Lung (tissue), 12 donors: ENCODE results near the gene FOXRED2. TPM values are rescaled to one million over a fixed set of nuclear protein-coding genes. Genes with fewer than 3 reads are reported as not detected.

ENCODE experiments used
- ATAC-seq: fragments of 200-7000 bp; cut with Tn5 transposase; one replicate; pipeline ENCODE4 v1.9.1; 2020; ENCODE audit warnings: moderate number of reproducible peaks; ENCODE audit not compliant: insufficient read depth, low FRiP score
- DNase-seq, 3 donors: peaks; one replicate each; pipeline ENCODE4 v3.0.0-alpha.2; 2013 to 2017
- H3K27ac ChIP-seq, 2 donors: one replicate each; pipeline ENCODE4 v1.5.1; 2013; ENCODE audit warnings: mild to moderate bottlenecking in 2 of 2, moderate library complexity in 2 of 2, control low read depth in 1 of 2, inconsistent platforms in 1 of 2, low read depth in 1 of 2, low read length in 1 of 2
- H3K27me3 ChIP-seq, 3 donors: one replicate each; pipeline ENCODE4 v1.5.1; 2013; ENCODE audit warnings: low read length in 2 of 3; ENCODE audit not compliant: control insufficient read depth in 3 of 3, insufficient read depth in 3 of 3
- H3K36me3 ChIP-seq, 4 donors: one replicate each; pipeline ENCODE4 v1.5.1; 2013; ENCODE audit warnings: low read length in 4 of 4, mild to moderate bottlenecking in 1 of 4, moderate library complexity in 1 of 4; ENCODE audit not compliant: control insufficient read depth in 4 of 4, insufficient read depth in 4 of 4
- H3K4me1 ChIP-seq, 5 donors: one replicate each; pipeline ENCODE4 v1.5.1; 2013; ENCODE audit warnings: low read length in 5 of 5, mild to moderate bottlenecking in 2 of 5, moderate library complexity in 1 of 5; ENCODE audit not compliant: control insufficient read depth in 5 of 5, insufficient read depth in 5 of 5
- H3K4me3 ChIP-seq: one replicate; pipeline ENCODE4 v1.5.1; 2013; ENCODE audit warnings: mild to moderate bottlenecking, control low read depth, moderate library complexity
- H3K9ac ChIP-seq, 2 donors: one replicate each; pipeline ENCODE4 v1.5.1; 2013; ENCODE audit warnings: low read length in 2 of 2, control low read depth in 1 of 2; ENCODE audit not compliant: insufficient read depth in 1 of 2
- H3K9me3 ChIP-seq, 4 donors: one replicate each; pipeline ENCODE4 v1.5.1; 2013; ENCODE audit warnings: low read length in 3 of 4, mild to moderate bottlenecking in 1 of 4, moderate library complexity in 1 of 4; ENCODE audit not compliant: control insufficient read depth in 4 of 4, insufficient read depth in 3 of 4
- WGBS, 2 donors: extraction: QIAGEN DNeasy Blood & Tissue Kit; methylation state at CpG; one replicate each; pipeline ENCODE4 v1.1.7; 2013; 5-methylcytosine and 5-hydroxymethylcytosine counted together
- polyA plus RNA-seq, 2 donors: library from polyadenylated mRNA; stranded (reverse); fragments of 200-250 nt; gene quantifications; one replicate each; pipeline ENCODE4 v1.2.1, GENCODE V29; 2013
- total RNA-seq, 2 donors: library from RNA; depleted of rRNA in 1 of 2; stranded (reverse); fragments of >200 nt in 1 of 2; gene quantifications; one replicate each; pipeline ENCODE4 v1.2.1, GENCODE V29; 2014 to 2021
- TF ChIP-seq, protein P1 (sequence below): IDR thresholded peaks from 2 replicates; pipeline ENCODE4 v1.5.1; 2012; ENCODE audit warnings: mild to moderate bottlenecking; ENCODE audit errors: control extremely low read depth, extremely low read depth
- donor health status: control.
- donor health status: control.
- donor health status: Bipolar disorder and iron deficiency.
- donor health status: healthy.
- donor health status: DM: yes; HTN: yes; CAD: no.

FOXRED2 gene
- total and polyA plus RNA-seq, 4 donors = 3.9 to 18.0 (median 7.8) TPM

DNA sequence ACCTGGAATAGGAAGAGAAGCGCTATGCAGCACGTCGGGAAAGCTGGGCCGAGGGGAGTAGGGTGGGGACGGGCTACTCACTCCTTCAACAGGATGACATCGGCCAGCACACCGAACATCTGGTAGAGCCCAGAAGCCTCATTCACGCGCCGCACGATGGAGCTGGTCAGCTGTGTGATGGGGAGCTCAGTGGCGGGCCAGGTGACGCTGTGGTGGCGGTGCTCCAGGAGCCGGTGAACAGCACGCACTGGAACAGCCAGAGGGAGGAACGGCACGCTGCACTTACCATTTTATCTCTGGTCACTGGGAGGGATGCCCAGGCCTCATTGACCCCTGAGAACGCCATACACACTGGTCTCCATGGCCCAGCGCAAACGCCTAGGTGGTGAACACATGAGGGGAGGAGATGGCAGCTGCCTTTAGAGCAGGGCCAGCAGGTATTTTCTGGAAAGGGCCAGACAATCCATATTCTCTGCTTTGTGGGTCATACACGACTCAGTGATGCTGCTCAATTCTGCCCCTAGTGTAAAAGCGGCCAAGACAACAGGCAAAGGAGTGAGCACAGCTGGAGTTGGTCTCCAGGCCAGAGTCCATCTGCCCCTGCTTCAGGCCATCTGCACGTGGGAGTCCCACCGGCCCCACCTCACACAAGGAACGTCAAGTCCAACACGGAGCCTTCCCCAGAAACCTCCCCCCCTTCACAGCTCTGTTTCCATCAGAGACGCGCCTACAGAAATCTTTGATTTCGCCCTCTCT lies 8.8 kb downstream of the FOXRED2 start:
- no peaks in the 10 kb centered on the region for H3K27me3 ChIP-seq
- whole genome bisulfite sequencing, 2 donors = 94 to 95% methylated on average over 30 of the region's 30 CpGs
- H3K36me3 ChIP-seq = peaks cover 0 to 20% (median 8%) of the 10 kb centered on the region in 4 donors
- no peak overlapping the region for H3K4me3 ChIP-seq
- H3K9ac ChIP-seq = no peak overlapping the region
- no peaks in the 10 kb centered on the region for H3K4me1 ChIP-seq
- DNase-seq (no peak), ATAC-seq (no peak)
- no peaks in the 10 kb centered on the region for H3K9me3 ChIP-seq
- TF ChIP-seq, protein P1, sequence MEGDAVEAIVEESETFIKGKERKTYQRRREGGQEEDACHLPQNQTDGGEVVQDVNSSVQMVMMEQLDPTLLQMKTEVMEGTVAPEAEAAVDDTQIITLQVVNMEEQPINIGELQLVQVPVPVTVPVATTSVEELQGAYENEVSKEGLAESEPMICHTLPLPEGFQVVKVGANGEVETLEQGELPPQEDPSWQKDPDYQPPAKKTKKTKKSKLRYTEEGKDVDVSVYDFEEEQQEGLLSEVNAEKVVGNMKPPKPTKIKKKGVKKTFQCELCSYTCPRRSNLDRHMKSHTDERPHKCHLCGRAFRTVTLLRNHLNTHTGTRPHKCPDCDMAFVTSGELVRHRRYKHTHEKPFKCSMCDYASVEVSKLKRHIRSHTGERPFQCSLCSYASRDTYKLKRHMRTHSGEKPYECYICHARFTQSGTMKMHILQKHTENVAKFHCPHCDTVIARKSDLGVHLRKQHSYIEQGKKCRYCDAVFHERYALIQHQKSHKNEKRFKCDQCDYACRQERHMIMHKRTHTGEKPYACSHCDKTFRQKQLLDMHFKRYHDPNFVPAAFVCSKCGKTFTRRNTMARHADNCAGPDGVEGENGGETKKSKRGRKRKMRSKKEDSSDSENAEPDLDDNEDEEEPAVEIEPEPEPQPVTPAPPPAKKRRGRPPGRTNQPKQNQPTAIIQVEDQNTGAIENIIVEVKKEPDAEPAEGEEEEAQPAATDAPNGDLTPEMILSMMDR = no peak
- no peak overlapping the region for H3K27ac ChIP-seq

DNA sequence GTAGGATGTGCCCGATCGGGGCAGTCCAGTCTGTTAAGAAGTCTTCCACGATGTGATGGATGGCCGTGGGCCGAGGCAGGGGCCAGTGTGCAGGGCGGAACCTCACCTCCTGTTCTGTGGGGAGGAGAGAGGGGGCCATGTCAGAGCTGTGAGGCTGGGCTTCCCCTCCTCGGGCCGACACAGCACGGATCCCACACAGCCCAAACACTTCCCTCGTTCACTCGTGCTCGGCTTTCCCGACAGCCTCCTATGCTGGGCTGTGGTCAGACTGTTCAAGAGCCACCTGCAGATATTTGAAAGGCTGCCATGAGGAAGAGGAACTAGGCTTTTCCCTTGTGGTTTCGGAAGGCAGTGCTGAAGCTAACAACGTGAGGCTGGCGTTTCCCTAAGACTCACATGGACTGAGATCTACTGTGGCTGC lies 13.1 kb downstream of the FOXRED2 start:
- Histone ChIP-seq H3K4me1 (no peaks in the 10 kb centered on the region), H3K9ac (no peak overlapping the region), H3K36me3 (peaks cover 0 to 31% (median 17%) of the 10 kb centered on the region in 4 donors), H3K27ac (no peak overlapping the region), H3K4me3 (no peak overlapping the region), H3K9me3 (no peaks in the 10 kb centered on the region), H3K27me3 (no peaks in the 10 kb centered on the region)
- ATAC-seq = peak; percentile 68
- DNase-seq = peak in 2 of 3 donors; percentile 21 to 24
- WGBS, 2 donors = 28 to 61% methylated on average over 16 of the region's 16 CpGs
- TF ChIP-seq, protein P1 = no peak

DNA sequence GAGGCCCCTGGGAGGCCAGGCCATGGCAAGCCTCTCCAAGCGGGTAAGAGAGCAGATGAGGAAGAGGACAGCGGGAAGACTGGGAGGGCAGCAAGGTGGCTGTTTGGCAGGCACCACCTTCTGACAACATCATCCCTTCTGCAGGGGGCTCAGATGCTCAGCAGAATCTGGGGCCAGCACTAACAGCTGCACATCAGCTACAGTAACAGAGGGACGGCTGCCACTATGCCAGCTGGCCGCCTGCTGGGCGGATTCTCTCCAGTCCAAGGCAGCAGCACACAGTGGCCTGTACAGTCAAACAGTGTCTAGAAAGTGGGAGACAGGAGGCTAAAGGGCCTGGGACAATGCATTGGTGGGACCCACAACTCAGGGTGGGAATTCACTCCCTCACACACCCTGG lies 14.7 kb downstream of the FOXRED2 start:
- 80 to 85% methylated on average over 5 of the region's 5 CpGs for WGBS, 2 donors
- no peak overlapping the region for H3K27ac ChIP-seq
- ATAC-seq (no peak), DNase-seq (no peak)
- no peak overlapping the region for H3K9ac ChIP-seq
- no peaks in the 10 kb centered on the region for H3K27me3 ChIP-seq
- H3K36me3 ChIP-seq = peaks cover 0 to 31% (median 15%) of the 10 kb centered on the region in 4 donors
- H3K9me3 ChIP-seq = no peaks in the 10 kb centered on the region
- TF ChIP-seq, protein P1 = no peak
- no peak overlapping the region for H3K4me3 ChIP-seq
- H3K4me1 ChIP-seq = no peaks in the 10 kb centered on the region

DNA sequence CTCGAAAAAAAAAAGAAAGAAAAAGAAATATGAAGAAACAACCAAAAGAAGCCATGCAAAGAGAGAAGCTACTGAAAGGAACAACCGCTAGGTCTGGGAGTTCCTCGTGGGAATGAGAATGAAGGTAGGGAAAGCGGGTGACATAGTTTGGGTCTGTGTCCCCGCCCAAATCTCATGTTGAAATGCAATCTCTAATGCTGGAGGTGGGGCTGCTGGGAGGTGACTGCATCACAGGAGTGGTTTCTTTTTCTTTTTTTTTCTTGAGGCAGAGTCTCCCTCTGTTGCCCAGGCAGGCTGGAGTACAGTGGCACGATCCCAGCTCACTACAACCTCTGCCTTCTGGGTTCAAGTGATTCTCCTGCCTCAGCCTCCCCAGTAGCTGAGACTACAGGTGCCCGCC lies 15.7 kb downstream of the FOXRED2 start:
- Histone ChIP-seq H3K36me3 (peaks cover 0 to 31% (median 12%) of the 10 kb centered on the region in 4 donors), H3K4me3 (no peak overlapping the region), H3K27ac (no peak overlapping the region), H3K27me3 (no peaks in the 10 kb centered on the region), H3K9me3 (no peaks in the 10 kb centered on the region), H3K4me1 (no peaks in the 10 kb centered on the region), H3K9ac (no peak overlapping the region)
- ATAC-seq = no peak
- no peak for DNase-seq
- 94 to 97% methylated on average over 7 of the region's 7 CpGs for WGBS, 2 donors
- TF ChIP-seq, protein P1 = no peak
